Prostate gland (tissue), 2 donors: ENCODE data around the gene CNPPD1. TPM values are rescaled to one million over a fixed set of nuclear protein-coding genes. Genes with fewer than 3 reads are reported as not detected.

Experiments used
- DNase-seq: peaks from one replicate; pipeline ENCODE4 v3.0.0-alpha.2; 2019; ENCODE audit warnings: low spot score
- H3K27ac ChIP-seq, 2 donors: fragments of 200-600 bp; sonication (generic); 2 replicates each; pipeline ENCODE4 v1.5.1; 2017 to 2019
- H3K27me3 ChIP-seq: fragments of 200-600 bp; sonication (generic); replicated peaks from 2 replicates; pipeline ENCODE4 v1.5.1; 2019; ENCODE audit not compliant: insufficient read depth
- H3K36me3 ChIP-seq, 2 donors: fragments of 200-600 bp; sonication (generic); 1 replicate in 1 of 2; 2 replicates in 1 of 2; pipeline versions ENCODE4 v1.5.1 to v1.8.1; 2017 to 2019
- H3K4me1 ChIP-seq: fragments of 200-600 bp; sonication (generic); replicated peaks from 2 replicates; pipeline ENCODE4 v1.5.1; 2019
- H3K4me3 ChIP-seq, 2 donors: fragments of 200-600 bp; sonication (generic); 2 replicates each; pipeline ENCODE4 v1.5.1; 2017 to 2019
- H3K9me3 ChIP-seq: fragments of 200-600 bp; sonication (generic); 2 replicates; pipeline ENCODE4 v1.5.1; 2017
- POLR2A ChIP-seq: fragments of 450-650 bp; IDR thresholded peaks from one replicate; pipeline ENCODE4 v1.6.1; 2016; ENCODE audit warnings: antibody characterized with exemption, mild to moderate bottlenecking
- POLR2AphosphoS5 ChIP-seq: sonication (generic); formaldehyde crosslinking; IDR thresholded peaks from one replicate; pipeline ENCODE4 v1.6.1; 2017; ENCODE audit warnings: antibody characterized with exemption
- WGBS: methylation state at CpG from one replicate; pipeline ENCODE4 v1.1.5; 2018; 5-methylcytosine and 5-hydroxymethylcytosine counted together
- intact Hi-C: fragments of 100-400 bp; cut with DNase I; formaldehyde crosslinking; loops from one replicate; pipeline ENCODE4 v1.14.2; 2022
- total RNA-seq, 2 donors: library from RNA; depleted of rRNA; stranded (reverse); fragments of >200 nt; gene quantifications; one replicate each; pipeline ENCODE4 v1.1.0, GENCODE V29; 2016
- TF ChIP-seq, protein P1 (sequence below), 4 experiments: fragments of 200-600 bp in 2 of 4; fragments of 450-650 bp in 2 of 4; sonication (generic) in 2 of 4; IDR thresholded peaks; 1 replicate in 3 of 4; 2 replicates in 1 of 4; pipeline ENCODE4 v1.5.1; 2016 to 2019; ENCODE audit warnings: antibody characterized with exemption in 4 of 4, mild to moderate bottlenecking in 2 of 4, moderate library complexity in 2 of 4

The CNPPD1 gene
- total RNA-seq, 2 donors from 2014 or later, result 53.6 to 60.1 TPM

DNA sequence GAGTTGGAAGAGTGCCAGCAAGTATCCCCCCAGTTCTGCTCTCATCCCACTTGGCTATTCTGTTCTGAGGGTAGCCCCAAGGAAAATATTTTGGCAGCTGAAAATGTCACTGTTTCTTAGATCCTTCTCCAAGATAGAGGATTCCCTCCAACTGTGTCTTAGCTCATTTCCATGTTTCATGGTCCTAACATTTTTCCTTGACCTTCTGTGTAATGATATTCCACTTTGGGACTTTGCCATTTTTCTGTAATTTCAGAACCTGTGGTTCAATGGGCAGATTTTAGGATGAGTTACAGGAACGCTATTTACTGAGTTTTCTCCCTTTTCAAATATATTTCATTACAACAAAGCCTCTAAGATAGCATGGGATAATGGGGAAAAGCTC lies 50.8 kb downstream of the CNPPD1 start:
- Histone ChIP-seq H3K4me1 (peaks cover 28% of the 10 kb centered on the region), H3K9me3 (no peaks in the 10 kb centered on the region), H3K27me3 (no peaks in the 10 kb centered on the region), H3K4me3 (no peak overlapping the region), H3K36me3 (no peaks in the 10 kb centered on the region), H3K27ac (peak overlapping the region; percentile 74 to 79)
- DNase-seq, result no peak
- intact Hi-C loops, result no loop called here
- WGBS, result 67% methylated on average over 1 of the region's 1 CpG
- TF ChIP-seq POLR2A, result no peak
- TF ChIP-seq, protein P1, sequence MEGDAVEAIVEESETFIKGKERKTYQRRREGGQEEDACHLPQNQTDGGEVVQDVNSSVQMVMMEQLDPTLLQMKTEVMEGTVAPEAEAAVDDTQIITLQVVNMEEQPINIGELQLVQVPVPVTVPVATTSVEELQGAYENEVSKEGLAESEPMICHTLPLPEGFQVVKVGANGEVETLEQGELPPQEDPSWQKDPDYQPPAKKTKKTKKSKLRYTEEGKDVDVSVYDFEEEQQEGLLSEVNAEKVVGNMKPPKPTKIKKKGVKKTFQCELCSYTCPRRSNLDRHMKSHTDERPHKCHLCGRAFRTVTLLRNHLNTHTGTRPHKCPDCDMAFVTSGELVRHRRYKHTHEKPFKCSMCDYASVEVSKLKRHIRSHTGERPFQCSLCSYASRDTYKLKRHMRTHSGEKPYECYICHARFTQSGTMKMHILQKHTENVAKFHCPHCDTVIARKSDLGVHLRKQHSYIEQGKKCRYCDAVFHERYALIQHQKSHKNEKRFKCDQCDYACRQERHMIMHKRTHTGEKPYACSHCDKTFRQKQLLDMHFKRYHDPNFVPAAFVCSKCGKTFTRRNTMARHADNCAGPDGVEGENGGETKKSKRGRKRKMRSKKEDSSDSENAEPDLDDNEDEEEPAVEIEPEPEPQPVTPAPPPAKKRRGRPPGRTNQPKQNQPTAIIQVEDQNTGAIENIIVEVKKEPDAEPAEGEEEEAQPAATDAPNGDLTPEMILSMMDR (IDR thresholded peaks at IDR 0.05), result no peak
- no peak for TF ChIP-seq POLR2AphosphoS5

DNA sequence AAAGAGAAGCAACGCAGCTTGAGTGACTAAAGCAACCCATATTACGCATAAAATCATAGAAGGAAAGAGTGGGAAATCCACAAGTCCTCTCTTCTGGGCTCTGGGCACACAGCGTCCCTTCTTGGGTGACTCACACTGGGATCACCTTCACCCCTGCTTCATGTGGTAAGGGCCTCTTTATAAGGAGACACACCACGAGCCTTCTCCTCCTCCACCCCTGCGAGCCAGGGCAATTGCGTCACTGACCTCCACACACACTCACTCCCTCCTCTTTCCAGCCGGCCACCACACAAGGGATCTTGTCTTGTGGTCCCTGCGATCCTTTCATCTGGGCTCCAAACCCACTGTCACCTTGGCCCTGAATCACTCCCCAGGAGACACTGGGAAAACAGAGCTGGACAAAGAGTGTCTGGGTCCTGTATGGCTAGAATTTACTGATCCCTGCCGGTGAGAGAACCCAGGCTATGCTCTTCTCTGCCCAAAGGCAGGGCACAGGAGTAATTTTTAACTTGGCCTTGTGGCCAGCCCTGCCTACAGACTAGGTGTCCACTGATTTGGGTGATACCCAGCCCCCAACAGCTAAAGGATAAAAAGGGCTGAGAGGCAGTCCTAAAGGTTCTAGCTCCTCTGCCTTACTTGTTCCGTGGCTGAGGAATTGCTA lies 51.4 kb downstream of the CNPPD1 start:
- Histone ChIP-seq H3K4me3 (no peak overlapping the region), H3K27me3 (no peaks in the 10 kb centered on the region), H3K9me3 (no peaks in the 10 kb centered on the region), H3K4me1 (peaks cover 28% of the 10 kb centered on the region), H3K27ac (peak overlapping the region; percentile 74 to 79), H3K36me3 (no peaks in the 10 kb centered on the region)
- no peak for DNase-seq
- TF ChIP-seq, protein P1 (IDR thresholded peaks at IDR 0.05), result no peak
- TF ChIP-seq POLR2A (no peak), POLR2AphosphoS5 (no peak)
- WGBS, result 87% methylated on average over 10 of the region's 10 CpGs
- intact Hi-C loops, result no loop called here

DNA sequence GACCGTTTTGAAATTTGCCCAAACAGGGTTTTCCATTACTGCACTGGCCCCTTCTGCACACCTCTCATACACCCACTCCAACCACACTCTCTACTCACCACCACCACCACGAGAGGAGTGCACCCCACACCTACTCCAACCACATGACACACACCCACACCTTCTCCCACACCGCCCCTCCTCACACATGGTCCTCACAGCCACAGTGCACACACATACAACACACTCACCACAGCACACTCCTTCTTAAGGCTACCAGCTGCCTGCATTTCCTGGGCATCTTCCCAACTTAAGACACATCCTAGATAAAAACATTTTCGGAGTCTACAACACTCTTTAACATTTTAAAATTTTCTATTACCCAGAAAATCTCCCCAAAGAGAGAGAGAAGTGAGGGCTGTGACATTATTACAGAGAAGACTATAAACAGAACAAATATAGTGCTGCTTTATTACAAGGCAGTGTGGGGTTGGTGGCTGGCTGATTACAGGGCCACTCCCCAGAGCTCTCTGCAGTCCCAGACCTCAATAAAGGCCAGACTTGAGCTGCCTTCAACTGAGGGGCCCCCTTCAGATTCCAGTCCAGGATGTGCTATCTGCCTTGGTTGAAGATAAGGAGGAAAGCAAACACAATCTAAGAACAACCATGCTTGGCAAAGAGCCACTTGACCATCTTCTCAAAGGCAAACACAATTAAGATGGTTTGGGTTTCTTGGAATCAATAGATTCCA lies 52.2 kb downstream of the CNPPD1 start:
- no peak for DNase-seq
- intact Hi-C loops, result no loop called here
- WGBS, result 71% methylated on average over 4 of the region's 4 CpGs
- TF ChIP-seq POLR2A, result no peak
- TF ChIP-seq, protein P1 (IDR thresholded peaks at IDR 0.05), result no peak
- TF ChIP-seq POLR2AphosphoS5, result no peak
- H3K27ac ChIP-seq, result peak overlapping the region; percentile 74 to 79
- no peaks in the 10 kb centered on the region for H3K9me3 ChIP-seq
- peaks cover 28% of the 10 kb centered on the region for H3K4me1 ChIP-seq
- H3K27me3 ChIP-seq, result no peaks in the 10 kb centered on the region
- H3K4me3 ChIP-seq, result no peak overlapping the region
- H3K36me3 ChIP-seq, result no peaks in the 10 kb centered on the region

DNA sequence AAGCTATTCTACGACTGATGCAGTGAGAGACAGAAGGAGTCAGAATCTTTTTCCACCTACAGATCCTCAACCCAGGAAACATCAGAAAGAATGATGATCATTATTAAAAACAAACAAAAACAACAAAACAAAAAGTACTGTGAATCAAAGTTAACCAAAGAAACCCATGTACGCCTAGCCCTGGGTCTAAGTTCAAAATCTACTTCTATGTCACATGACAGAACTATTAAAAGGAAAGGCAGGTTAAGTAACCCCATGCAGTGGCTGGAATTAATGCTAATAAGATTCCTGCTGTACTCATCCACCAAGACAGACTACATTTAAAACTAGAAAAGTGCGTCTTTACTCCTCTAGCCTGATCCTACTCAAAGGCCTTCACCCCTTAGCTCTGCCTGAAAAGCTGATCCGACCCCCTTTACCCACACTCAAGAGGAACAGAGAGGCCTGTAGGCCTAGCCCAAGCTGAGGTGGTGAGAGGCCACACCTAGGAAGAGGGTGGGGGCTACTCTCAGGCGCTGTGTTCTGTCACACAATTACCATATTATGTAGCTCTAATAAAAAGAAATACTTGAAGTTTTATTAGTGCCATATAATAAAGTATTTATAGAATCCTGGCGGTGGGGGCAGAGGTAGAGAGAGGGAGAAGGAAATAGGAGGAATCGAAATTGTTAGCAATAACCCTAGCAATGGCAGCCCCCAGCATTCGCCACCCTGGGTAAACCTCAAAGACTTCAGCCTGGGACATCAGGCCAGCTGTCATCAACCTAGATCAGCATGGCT lies 53.2 kb downstream of the CNPPD1 start:
- 76% methylated on average over 8 of the region's 8 CpGs for WGBS
- H3K4me3 ChIP-seq, result no peak overlapping the region
- H3K9me3 ChIP-seq, result no peaks in the 10 kb centered on the region
- H3K36me3 ChIP-seq, result no peaks in the 10 kb centered on the region
- no peak for TF ChIP-seq POLR2AphosphoS5
- TF ChIP-seq, protein P1 (IDR thresholded peaks at IDR 0.05), result no peak
- no peak for TF ChIP-seq POLR2A
- H3K27me3 ChIP-seq, result no peaks in the 10 kb centered on the region
- intact Hi-C loops, result no loop called here
- peak overlapping the region; percentile 74 to 79 for H3K27ac ChIP-seq
- peaks cover 28% of the 10 kb centered on the region for H3K4me1 ChIP-seq
- DNase-seq, result no peak
